Stomach (tissue), 4 donors: ENCODE data around the gene RNASE4.

Source experiments
- EP300 ChIP-seq: sonication (generic); formaldehyde crosslinking; IDR thresholded peaks from one replicate; pipeline ENCODE4 v1.6.1; 2017; ENCODE audit warnings: antibody characterized with exemption
- POLR2A ChIP-seq, 4 donors: fragments of 450-650 bp; IDR thresholded peaks; one replicate each; pipeline ENCODE4 v1.6.1; 2016; ENCODE audit warnings: antibody characterized with exemption in 4 of 4, control low read depth in 2 of 4, mild to moderate bottlenecking in 1 of 4, moderate library complexity in 1 of 4
- TF ChIP-seq, protein P1 (sequence below), 7 experiments: fragments of 450-650 bp in 4 of 7; fragments of 200-600 bp in 3 of 7; sonication (generic) in 3 of 7; IDR thresholded peaks; one replicate each; pipeline ENCODE4 v1.5.1; 2016 to 2019; ENCODE audit warnings: antibody characterized with exemption in 7 of 7, control low read depth in 2 of 7, mild to moderate bottlenecking in 1 of 7

- TF ChIP-seq, protein P1, sequence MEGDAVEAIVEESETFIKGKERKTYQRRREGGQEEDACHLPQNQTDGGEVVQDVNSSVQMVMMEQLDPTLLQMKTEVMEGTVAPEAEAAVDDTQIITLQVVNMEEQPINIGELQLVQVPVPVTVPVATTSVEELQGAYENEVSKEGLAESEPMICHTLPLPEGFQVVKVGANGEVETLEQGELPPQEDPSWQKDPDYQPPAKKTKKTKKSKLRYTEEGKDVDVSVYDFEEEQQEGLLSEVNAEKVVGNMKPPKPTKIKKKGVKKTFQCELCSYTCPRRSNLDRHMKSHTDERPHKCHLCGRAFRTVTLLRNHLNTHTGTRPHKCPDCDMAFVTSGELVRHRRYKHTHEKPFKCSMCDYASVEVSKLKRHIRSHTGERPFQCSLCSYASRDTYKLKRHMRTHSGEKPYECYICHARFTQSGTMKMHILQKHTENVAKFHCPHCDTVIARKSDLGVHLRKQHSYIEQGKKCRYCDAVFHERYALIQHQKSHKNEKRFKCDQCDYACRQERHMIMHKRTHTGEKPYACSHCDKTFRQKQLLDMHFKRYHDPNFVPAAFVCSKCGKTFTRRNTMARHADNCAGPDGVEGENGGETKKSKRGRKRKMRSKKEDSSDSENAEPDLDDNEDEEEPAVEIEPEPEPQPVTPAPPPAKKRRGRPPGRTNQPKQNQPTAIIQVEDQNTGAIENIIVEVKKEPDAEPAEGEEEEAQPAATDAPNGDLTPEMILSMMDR (IDR thresholded peaks at IDR 0.05) = no peak
- TF ChIP-seq POLR2A (IDR thresholded peaks at IDR 0.05) (no peak), EP300 (no peak)
Measured at GRCh38 chr14:20743556-20743955, 59.2 kb downstream of the RNASE4 start.
